ENCODE measurements around the gene ATG16L2.

DNA sequence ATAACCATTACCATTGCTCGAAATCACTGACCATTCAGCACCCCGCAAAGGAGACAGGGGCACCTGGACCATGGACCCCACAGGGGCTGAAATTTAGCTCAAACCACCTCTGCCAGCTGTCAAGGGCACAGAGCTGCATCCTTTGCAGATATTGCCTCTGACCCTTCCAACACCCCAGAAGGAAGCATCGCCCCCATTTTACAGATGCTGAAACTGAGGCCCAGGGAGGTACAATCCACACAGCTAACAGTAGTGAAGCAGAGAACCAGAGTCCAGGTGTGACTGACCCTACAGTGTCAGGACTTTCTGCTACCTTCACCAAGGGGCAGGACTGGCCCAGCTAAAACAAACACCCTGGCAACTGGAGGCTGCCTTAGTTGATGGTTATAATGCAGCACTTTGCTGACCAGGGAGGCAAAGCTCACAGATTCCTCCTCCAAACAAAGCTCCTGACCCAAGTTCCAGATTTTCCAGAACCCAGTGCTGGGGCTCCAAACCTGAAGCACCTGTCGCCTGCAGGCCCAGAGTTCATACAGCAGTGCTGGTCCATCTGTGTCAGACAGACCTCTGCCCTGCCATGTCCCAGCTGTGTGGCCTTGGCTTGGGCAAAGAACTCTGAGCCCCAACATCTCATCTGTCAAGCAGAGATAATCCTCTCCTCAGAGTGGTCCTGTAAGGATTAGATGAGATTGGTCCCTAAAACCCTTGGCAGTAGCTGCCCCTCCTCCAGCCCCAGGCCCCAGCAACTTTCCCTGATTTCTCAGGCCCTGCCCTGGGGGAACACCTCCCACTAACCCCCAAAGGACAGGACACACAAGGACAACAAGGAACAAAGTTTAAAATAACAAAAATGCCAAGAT is 46.8 kb upstream of the ATG16L2 start:
- TF ChIP-seq, protein P1, sequence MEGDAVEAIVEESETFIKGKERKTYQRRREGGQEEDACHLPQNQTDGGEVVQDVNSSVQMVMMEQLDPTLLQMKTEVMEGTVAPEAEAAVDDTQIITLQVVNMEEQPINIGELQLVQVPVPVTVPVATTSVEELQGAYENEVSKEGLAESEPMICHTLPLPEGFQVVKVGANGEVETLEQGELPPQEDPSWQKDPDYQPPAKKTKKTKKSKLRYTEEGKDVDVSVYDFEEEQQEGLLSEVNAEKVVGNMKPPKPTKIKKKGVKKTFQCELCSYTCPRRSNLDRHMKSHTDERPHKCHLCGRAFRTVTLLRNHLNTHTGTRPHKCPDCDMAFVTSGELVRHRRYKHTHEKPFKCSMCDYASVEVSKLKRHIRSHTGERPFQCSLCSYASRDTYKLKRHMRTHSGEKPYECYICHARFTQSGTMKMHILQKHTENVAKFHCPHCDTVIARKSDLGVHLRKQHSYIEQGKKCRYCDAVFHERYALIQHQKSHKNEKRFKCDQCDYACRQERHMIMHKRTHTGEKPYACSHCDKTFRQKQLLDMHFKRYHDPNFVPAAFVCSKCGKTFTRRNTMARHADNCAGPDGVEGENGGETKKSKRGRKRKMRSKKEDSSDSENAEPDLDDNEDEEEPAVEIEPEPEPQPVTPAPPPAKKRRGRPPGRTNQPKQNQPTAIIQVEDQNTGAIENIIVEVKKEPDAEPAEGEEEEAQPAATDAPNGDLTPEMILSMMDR (IDR thresholded peaks at IDR 0.05): no peak
- TF ChIP-seq POLR2A (IDR thresholded peaks at IDR 0.05): no peak
- TF ChIP-seq POLR2AphosphoS5 (IDR thresholded peaks at IDR 0.05; ENCODE audit: insufficient read depth in 1 of 2, low read depth in 1 of 2): no peak

All from vagina (tissue), 2 donors.